Endodermal cell (in vitro differentiated cells): ENCODE measurements around the gene PDE3A. TPM values are rescaled to one million over a fixed set of nuclear protein-coding genes. Genes with fewer than 3 reads are reported as not detected.

Source experiments
- DNase-seq: peaks from one replicate; pipeline ENCODE4 v3.0.0-alpha.2; 2017
- H3K27ac ChIP-seq: 2 replicates; pipeline ENCODE4 v1.5.1; 2013; ENCODE audit warnings: mild to moderate bottlenecking, low read depth, low read length, moderate library complexity
- H3K27me3 ChIP-seq: 2 replicates; pipeline ENCODE4 v1.6.1; 2013; ENCODE audit warnings: mild to moderate bottlenecking, low read length, moderate library complexity; ENCODE audit not compliant: insufficient read depth, control insufficient read depth, poor library complexity, severe bottlenecking
- H3K36me3 ChIP-seq: 2 replicates; pipeline ENCODE4 v1.7.0; 2013; ENCODE audit warnings: mild to moderate bottlenecking, low read length, moderate library complexity; ENCODE audit not compliant: control insufficient read depth, insufficient read depth
- H3K4me1 ChIP-seq: one replicate; pipeline ENCODE4 v1.7.0; 2013; ENCODE audit warnings: low read length; ENCODE audit not compliant: control insufficient read depth, insufficient read depth
- H3K4me3 ChIP-seq: 2 replicates; pipeline ENCODE4 v1.5.1; 2013; ENCODE audit warnings: mild to moderate bottlenecking, low read length, moderate library complexity
- H3K9ac ChIP-seq: 2 replicates; pipeline ENCODE4 v1.6.1; 2013; ENCODE audit warnings: mild to moderate bottlenecking, low read length, moderate library complexity; ENCODE audit not compliant: poor library complexity, severe bottlenecking; ENCODE audit errors: extremely low read depth
- H3K9me3 ChIP-seq: 2 replicates; pipeline ENCODE4 v1.6.1; 2013; ENCODE audit warnings: mild to moderate bottlenecking, low read length, moderate library complexity; ENCODE audit not compliant: control insufficient read depth
- H3K27ac Mint-ChIP-seq: 2 replicates; pipeline ENCODE4 v1.8.0; 2020; ENCODE audit warnings: mixed read lengths
- H3K27me3 Mint-ChIP-seq: 2 replicates; pipeline ENCODE4 v1.8.0; 2021; ENCODE audit warnings: mild to moderate bottlenecking, mixed read lengths; ENCODE audit not compliant: insufficient read depth
- H3K36me3 Mint-ChIP-seq: 2 replicates; pipeline ENCODE4 v1.8.0; 2020; ENCODE audit warnings: low read depth, mixed read lengths
- H3K4me1 Mint-ChIP-seq: 2 replicates; pipeline ENCODE4 v1.8.0; 2020; ENCODE audit warnings: mixed read lengths
- H3K4me3 Mint-ChIP-seq: 2 replicates; pipeline ENCODE4 v1.8.0; 2020; ENCODE audit warnings: mild to moderate bottlenecking, moderate library complexity, mixed read lengths
- H3K9me3 Mint-ChIP-seq: 2 replicates; pipeline ENCODE4 v1.8.0; 2020; ENCODE audit warnings: mild to moderate bottlenecking, mixed read lengths
- WGBS, 2 experiments: methylation state at CpG; one replicate each; pipeline versions ENCODE4 v1.1.5 to v1.1.7; 2013; ENCODE audit warnings: missing lambda C conversion rate in 2 of 2, mixed read lengths in 1 of 2; ENCODE audit not compliant: insufficient coverage in 1 of 2, insufficient read length in 1 of 2; 5-methylcytosine and 5-hydroxymethylcytosine counted together
- total RNA-seq, 2 donors: library from RNA; stranded (reverse); fragmentation: NEBNext Ultra II Directional in 1 of 2; extraction: Animal tissue kit (Norgen Biotek cat#: 25700) in 1 of 2; gene quantifications; 2 replicates in 1 of 2; 3 replicates in 1 of 2; pipeline ENCODE4 v1.2.1, GENCODE V29; 2021
- TF ChIP-seq, protein P1 (sequence below): fragments of 200-600 bp; sonication (generic); conservative IDR thresholded peaks from 2 replicates; pipeline ENCODE4 v1.5.0; 2021; ENCODE audit warnings: antibody characterized with exemption, mild to moderate bottlenecking

The PDE3A gene
- total RNA-seq, 2 donors from 2014 or later, result 0.62 to 1.8 TPM

DNA sequence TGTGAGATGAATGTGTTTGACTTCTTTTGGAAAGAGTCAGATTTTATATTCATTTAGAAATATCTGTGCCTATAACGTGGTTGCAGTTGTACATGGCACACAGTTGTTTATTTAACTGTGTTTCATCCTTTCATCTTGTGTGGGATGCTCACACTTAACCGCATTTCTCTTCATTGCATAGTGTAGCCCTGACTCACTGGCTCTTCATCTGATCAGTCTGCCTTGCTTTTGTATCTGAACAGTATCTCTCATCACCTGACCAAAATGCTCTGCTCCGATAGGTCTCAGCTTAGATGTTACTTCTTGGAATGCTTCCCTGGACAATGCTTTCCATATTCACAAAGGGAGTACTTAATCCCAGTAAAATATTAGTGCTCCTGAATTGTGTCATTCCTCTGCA, 83.4 kb downstream of the PDE3A start:
- Histone ChIP-seq H3K9me3 (no peaks in the 10 kb centered on the region), H3K4me3 (no peak overlapping the region), H3K9ac (no peak overlapping the region), H3K4me1 (peaks cover 3% of the 10 kb centered on the region), H3K36me3 (no peaks in the 10 kb centered on the region), H3K27ac (no peak overlapping the region), H3K27me3 (no peaks in the 10 kb centered on the region)
- Mint-ChIP-seq H3K27ac (no peak overlapping the region), H3K4me1 (peaks cover 32% of the 10 kb centered on the region), H3K4me3 (no peak overlapping the region), H3K9me3 (no peaks in the 10 kb centered on the region), H3K36me3 (no peaks in the 10 kb centered on the region), H3K27me3 (peaks cover 1% of the 10 kb centered on the region)
- 92 to 95% methylated on average over 3 of the region's 3 CpGs for WGBS, 2 experiments
- TF ChIP-seq, protein P1, sequence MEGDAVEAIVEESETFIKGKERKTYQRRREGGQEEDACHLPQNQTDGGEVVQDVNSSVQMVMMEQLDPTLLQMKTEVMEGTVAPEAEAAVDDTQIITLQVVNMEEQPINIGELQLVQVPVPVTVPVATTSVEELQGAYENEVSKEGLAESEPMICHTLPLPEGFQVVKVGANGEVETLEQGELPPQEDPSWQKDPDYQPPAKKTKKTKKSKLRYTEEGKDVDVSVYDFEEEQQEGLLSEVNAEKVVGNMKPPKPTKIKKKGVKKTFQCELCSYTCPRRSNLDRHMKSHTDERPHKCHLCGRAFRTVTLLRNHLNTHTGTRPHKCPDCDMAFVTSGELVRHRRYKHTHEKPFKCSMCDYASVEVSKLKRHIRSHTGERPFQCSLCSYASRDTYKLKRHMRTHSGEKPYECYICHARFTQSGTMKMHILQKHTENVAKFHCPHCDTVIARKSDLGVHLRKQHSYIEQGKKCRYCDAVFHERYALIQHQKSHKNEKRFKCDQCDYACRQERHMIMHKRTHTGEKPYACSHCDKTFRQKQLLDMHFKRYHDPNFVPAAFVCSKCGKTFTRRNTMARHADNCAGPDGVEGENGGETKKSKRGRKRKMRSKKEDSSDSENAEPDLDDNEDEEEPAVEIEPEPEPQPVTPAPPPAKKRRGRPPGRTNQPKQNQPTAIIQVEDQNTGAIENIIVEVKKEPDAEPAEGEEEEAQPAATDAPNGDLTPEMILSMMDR, result no peak
- no peak for DNase-seq

DNA sequence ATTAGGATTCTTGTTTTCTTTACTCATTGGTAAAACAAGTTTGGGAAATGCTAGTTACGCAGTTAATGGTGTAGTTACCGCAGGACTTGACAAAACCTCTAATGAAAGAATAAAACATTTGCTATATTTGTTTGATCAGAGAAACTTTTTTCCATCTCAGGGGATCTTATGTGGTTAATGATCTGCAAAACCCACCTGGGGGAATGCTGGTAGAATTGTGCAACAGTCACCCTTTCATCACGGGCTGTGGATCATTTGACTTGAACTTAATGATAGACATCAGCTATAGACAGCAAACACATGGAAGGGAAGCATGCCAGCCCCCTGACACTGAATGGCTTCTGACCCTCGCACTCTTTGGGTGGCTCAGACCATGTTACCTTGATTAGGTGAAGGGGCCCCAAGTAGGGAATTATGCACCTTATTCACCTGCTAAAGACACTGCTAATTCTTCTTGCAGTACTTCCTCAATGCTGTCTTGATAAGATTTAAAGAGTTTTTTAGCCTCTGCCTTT, 84.2 kb downstream of the PDE3A start:
- no peaks in the 10 kb centered on the region for H3K9me3 ChIP-seq
- H3K27ac Mint-ChIP-seq, result no peak overlapping the region
- no peak overlapping the region for H3K4me3 ChIP-seq
- peaks cover 1% of the 10 kb centered on the region for H3K27me3 Mint-ChIP-seq
- 87 to 100% methylated on average over 3 to 4 of the region's 4 CpGs for WGBS, 2 experiments
- no peak overlapping the region for H3K27ac ChIP-seq
- DNase-seq, result no peak
- H3K36me3 Mint-ChIP-seq, result no peaks in the 10 kb centered on the region
- H3K27me3 ChIP-seq, result no peaks in the 10 kb centered on the region
- H3K36me3 ChIP-seq, result no peaks in the 10 kb centered on the region
- no peaks in the 10 kb centered on the region for H3K9me3 Mint-ChIP-seq
- H3K9ac ChIP-seq, result no peak overlapping the region
- TF ChIP-seq, protein P1, result no peak
- no peak overlapping the region for H3K4me3 Mint-ChIP-seq
- no peaks in the 10 kb centered on the region for H3K4me1 ChIP-seq
- peaks cover 26% of the 10 kb centered on the region for H3K4me1 Mint-ChIP-seq

DNA sequence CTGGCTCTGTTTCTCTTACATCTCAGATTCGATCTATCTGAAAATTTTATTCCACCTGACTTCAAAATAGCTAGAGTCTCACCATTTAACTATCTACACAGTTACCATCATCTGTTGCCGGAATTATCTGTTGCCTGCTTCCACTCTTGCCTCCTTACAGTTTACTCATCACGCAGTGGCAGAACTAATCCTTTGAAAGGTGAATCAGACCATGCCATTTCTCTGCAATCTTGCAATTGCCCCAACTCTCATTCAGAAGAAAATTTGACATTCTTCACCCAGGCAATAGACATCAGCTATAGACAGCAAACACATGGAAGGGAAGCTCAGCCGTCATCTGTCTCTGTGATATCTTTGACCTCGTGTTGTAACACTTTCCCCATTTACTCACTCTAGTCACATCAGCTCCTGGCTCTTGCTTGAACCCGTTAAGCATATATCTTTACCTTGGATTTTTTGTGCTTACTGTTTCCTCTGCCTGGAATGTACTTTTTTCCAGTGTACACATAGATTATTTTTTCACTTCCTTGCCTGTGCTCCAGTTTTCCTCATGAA, 85.5 kb downstream of the PDE3A start:
- Histone ChIP-seq H3K4me1 (no peaks in the 10 kb centered on the region), H3K27me3 (no peaks in the 10 kb centered on the region), H3K36me3 (no peaks in the 10 kb centered on the region), H3K9me3 (no peaks in the 10 kb centered on the region), H3K9ac (no peak overlapping the region), H3K27ac (no peak overlapping the region), H3K4me3 (no peak overlapping the region)
- Mint-ChIP-seq H3K27me3 (peaks cover 1% of the 10 kb centered on the region), H3K4me1 (peaks cover 21% of the 10 kb centered on the region), H3K4me3 (no peak overlapping the region), H3K9me3 (no peaks in the 10 kb centered on the region), H3K27ac (no peak overlapping the region), H3K36me3 (no peaks in the 10 kb centered on the region)
- TF ChIP-seq, protein P1, result no peak
- WGBS, 2 experiments, result 94 to 98% methylated on average over 6 of the region's 6 CpGs
- no peak for DNase-seq
